ENCODE measurements around the gene TDRD7. TPM values are rescaled to one million over a fixed set of nuclear protein-coding genes. Genes with fewer than 3 reads are reported as not detected.
A peak's percentile ranks its signal among the peaks of the same experiment; 100 is the strongest.

TDRD7 gene
- total and polyA plus RNA-seq, 2 of the 13 experiments (the other 11 are each of a cell fraction or from before 2014, with no cell fraction given) = 9.8 to 15.5 TPM

DNA sequence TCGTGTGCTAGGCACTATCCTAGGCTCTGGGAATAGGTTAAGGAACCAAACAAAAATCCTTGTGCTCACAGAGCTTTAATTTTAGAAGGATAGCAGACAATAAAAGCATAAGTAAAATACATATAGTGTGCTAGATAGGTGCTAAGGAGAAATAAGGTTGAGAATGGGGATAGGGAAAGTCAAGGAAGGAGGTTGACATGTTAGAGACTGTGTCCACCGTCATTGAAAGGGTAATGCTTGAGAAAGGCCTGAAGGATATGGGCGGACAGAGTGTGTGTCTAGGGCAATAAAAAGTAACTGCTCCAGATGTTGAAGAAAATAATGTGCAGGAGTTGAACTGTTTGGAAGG, 482 bp upstream of the TDRD7 start (continued):
- TF ChIP-seq SP140L (CRISPR knock-in tag; IDR thresholded peaks at IDR 0.05; ENCODE audit: borderline replicate concordance) = 0 out of 2 replicates have a peak, but pooled peaks have one; percentile 5

DNA sequence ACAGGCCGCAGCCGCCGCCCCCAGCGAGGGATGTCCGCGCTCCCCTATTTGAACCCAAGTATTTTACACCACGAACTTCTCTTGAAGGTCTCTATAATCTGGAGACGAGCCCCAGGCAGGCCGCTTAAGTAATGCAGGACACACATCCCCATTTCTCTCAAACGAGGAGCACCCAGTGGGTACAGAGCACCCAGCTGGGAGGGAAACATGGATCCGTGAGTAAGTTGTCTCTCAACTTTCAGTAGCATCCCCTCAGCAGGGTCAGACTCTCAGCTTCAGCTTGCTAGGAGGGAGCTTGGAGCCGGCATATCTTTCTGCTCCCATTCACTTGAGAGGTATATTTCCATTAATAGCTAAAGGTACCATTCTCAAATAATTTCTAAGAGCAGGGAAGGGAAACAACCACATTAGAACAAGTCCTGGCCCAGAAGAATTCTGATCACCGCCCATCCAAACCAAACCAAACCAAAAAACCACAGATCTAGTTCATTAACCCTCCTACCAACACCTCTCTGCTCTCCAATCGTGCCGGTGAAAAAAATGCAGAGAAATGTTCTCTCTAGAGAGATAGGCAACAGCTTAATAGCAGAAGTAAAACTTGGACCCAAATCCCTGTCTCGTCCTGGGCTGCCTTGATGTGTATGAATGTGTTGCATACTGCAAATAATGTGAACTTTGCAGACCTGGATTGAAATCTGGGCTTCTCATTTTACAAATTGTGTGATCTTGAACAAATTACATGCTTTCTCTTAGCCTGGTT, 910 bp downstream of the TDRD7 start:
- H3K27ac ChIP-seq (ENCODE audit: extremely low read length, insufficient read depth, low read length) = peak overlapping the region; percentile 73
- peak overlapping the region; percentile 98 for H3K4me2 ChIP-seq (ENCODE audit: low read depth, low read length)
- H3K79me2 ChIP-seq (ENCODE audit: insufficient read depth, low read length) = peaks cover 46% of the 10 kb centered on the region
- ChIA-PET CTCF (ENCODE audit: low intra/inter-chr PET ratio, low total read pairs) (interaction anchor here (1.8 to 2.5 kb wide), 2 partner anchors 14 to 26 kb away, joined by 13 to 25 read pairs; no protein-coding TSS in a partner anchor), POLR2A (interaction anchor here (1.4 to 2.3 kb wide), 3 partner anchors 8 to 221 kb away, joined by 3 to 9 read pairs (median 5); partner anchors contain the start of genes NCBP1 and TSTD2)
- no peaks in the 10 kb centered on the region for H3K27me3 ChIP-seq (ENCODE audit: control insufficient read depth in 1 of 2, insufficient read depth in 2 of 2, low read length in 2 of 2)
- BruUV-seq (replicated peaks) = TSS peak; percentile 52
- DNase-seq (ENCODE audit: low spot score) (no peak), FAIRE-seq (no peak), ATAC-seq (peak; percentile 58)
- WGBS (ENCODE audit: low lambda C conversion rate) = 12% methylated on average over 7 of the region's 16 CpGs
- no peak overlapping the region for H2AFZ ChIP-seq (ENCODE audit: low read length)
- H3K9ac ChIP-seq (ENCODE audit: insufficient read depth, low read depth, low read length) = peak overlapping the region; percentile 79
- intact Hi-C loops (cut with micrococcal nuclease; ENCODE audit: unreplicated experiment) = loop anchor here (5.0 kb wide), 1 partner anchor 204 kb away; no protein-coding TSS in a partner anchor
- H3K4me3 ChIP-seq (replicated peaks in 1 of 3; ENCODE audit: insufficient read depth in 1 of 3, low read depth in 2 of 3, low read length in 3 of 3) = peak overlapping the region; percentile 80 to 86 (median 83)
- H3K36me3 ChIP-seq (replicated peaks in 1 of 2; ENCODE audit: control insufficient read depth in 1 of 2, insufficient read depth in 2 of 2, low read length in 2 of 2) = no peaks in the 10 kb centered on the region
- no peaks in the 10 kb centered on the region for H4K20me1 ChIP-seq (ENCODE audit: insufficient read depth, low read length)
- in situ Hi-C loops (cut with HindIII; ENCODE audit: extremely low pct_ligation_motif_present, low pct_unique_long_range_greater_than_20kb) = no loop called here
- no peaks in the 10 kb centered on the region for H3K9me3 ChIP-seq (ENCODE audit: low read length)
- peaks cover 52% of the 10 kb centered on the region for H3K4me1 ChIP-seq (ENCODE audit: insufficient read depth, low read length)
- TF ChIP-seq, protein P1, sequence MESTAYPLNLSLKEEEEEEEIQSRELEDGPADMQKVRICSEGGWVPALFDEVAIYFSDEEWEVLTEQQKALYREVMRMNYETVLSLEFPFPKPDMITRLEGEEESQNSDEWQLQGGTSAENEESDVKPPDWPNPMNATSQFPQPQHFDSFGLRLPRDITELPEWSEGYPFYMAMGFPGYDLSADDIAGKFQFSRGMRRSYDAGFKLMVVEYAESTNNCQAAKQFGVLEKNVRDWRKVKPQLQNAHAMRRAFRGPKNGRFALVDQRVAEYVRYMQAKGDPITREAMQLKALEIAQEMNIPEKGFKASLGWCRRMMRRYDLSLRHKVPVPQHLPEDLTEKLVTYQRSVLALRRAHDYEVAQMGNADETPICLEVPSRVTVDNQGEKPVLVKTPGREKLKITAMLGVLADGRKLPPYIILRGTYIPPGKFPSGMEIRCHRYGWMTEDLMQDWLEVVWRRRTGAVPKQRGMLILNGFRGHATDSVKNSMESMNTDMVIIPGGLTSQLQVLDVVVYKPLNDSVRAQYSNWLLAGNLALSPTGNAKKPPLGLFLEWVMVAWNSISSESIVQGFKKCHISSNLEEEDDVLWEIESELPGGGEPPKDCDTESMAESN (CRISPR knock-in tag; conservative IDR thresholded peaks at IDR 0.05) = no peak; the same call in 1 of the 2 replicates
- 0 out of 2 replicates have a peak, but pooled peaks have one; percentile 48 for TF ChIP-seq ZNF34 (CRISPR knock-in tag; IDR thresholded peaks at IDR 0.05; ENCODE audit: borderline replicate concordance)
- 0 out of 2 replicates have a peak, but pooled peaks have one; percentile 4 for TF ChIP-seq IRF2 (CRISPR knock-in tag; IDR thresholded peaks at IDR 0.05)
- TF ChIP-seq, protein P2, sequence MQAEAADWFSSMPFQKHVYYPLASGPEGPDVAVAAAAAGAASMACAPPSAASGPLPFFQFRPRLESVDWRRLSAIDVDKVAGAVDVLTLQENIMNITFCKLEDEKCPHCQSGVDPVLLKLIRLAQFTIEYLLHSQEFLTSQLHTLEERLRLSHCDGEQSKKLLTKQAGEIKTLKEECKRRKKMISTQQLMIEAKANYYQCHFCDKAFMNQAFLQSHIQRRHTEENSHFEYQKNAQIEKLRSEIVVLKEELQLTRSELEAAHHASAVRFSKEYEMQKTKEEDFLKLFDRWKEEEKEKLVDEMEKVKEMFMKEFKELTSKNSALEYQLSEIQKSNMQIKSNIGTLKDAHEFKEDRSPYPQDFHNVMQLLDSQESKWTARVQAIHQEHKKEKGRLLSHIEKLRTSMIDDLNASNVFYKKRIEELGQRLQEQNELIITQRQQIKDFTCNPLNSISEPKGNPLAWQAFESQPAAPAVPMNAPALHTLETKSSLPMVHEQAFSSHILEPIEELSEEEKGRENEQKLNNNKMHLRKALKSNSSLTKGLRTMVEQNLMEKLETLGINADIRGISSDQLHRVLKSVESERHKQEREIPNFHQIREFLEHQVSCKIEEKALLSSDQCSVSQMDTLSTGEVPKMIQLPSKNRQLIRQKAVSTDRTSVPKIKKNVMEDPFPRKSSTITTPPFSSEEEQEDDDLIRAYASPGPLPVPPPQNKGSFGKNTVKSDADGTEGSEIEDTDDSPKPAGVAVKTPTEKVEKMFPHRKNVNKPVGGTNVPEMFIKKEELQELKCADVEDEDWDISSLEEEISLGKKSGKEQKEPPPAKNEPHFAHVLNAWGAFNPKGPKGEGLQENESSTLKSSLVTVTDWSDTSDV (CRISPR knock-in tag; IDR thresholded peaks at IDR 0.05) = no peak
- no peak for TF ChIP-seq TARDBP (CRISPR knock-in tag; IDR thresholded peaks at IDR 0.05)
- no peak for TF ChIP-seq GZF1 (CRISPR knock-in tag; IDR thresholded peaks at IDR 0.05)
- TF ChIP-seq ZFP36L1 (CRISPR knock-in tag; IDR thresholded peaks at IDR 0.05) = no peak
- TF ChIP-seq ZFX (CRISPR knock-in tag; IDR thresholded peaks at IDR 0.05; ENCODE audit: low read depth) = 0 out of 2 replicates have a peak, but pooled peaks have one; percentile 8
- 0 out of 2 replicates have a peak, but pooled peaks have one; percentile 8 for TF ChIP-seq KDM2A (CRISPR knock-in tag; IDR thresholded peaks at IDR 0.05; ENCODE audit: borderline replicate concordance, low read depth)
- TF ChIP-seq ELF3 (CRISPR knock-in tag; IDR thresholded peaks at IDR 0.05) = peak; percentile 7; the same call in 1 of the 2 replicates
- no peak for TF ChIP-seq MTA1 (CRISPR knock-in tag; IDR thresholded peaks at IDR 0.05; ENCODE audit: borderline replicate concordance)
- 0 out of 2 replicates have a peak, but pooled peaks have one; percentile 27 for TF ChIP-seq ZMAT3 (CRISPR knock-in tag; conservative IDR thresholded peaks at IDR 0.05)
- no peak for TF ChIP-seq BCL6 (CRISPR knock-in tag; IDR thresholded peaks at IDR 0.05)
- TF ChIP-seq, protein P3, sequence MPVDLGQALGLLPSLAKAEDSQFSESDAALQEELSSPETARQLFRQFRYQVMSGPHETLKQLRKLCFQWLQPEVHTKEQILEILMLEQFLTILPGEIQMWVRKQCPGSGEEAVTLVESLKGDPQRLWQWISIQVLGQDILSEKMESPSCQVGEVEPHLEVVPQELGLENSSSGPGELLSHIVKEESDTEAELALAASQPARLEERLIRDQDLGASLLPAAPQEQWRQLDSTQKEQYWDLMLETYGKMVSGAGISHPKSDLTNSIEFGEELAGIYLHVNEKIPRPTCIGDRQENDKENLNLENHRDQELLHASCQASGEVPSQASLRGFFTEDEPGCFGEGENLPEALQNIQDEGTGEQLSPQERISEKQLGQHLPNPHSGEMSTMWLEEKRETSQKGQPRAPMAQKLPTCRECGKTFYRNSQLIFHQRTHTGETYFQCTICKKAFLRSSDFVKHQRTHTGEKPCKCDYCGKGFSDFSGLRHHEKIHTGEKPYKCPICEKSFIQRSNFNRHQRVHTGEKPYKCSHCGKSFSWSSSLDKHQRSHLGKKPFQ (CRISPR knock-in tag; IDR thresholded peaks at IDR 0.05; ENCODE audit: insufficient replicate concordance) = no peak

Measured in HepG2 (cell line).